22Rv1 (cell line): ENCODE measurements around the gene PARP12.

Source experiments
- CTCF ChIP-seq: fragments of 450-650 bp; IDR thresholded peaks from 2 replicates; pipeline ENCODE4 v1.5.1; 2017; ENCODE audit warnings: mild to moderate bottlenecking
- ZFX ChIP-seq: fragments of 450-650 bp; IDR thresholded peaks from 2 replicates; pipeline ENCODE4 v1.6.1; 2017; ENCODE audit warnings: antibody characterized with exemption, borderline replicate concordance

GRCh38 chr7:139984642-139985539, 77.9 kb downstream of the PARP12 start:
- TF ChIP-seq CTCF: no peak
- TF ChIP-seq ZFX: no peak
